GM18858 (cell line): ENCODE results near the gene IL9R.
"Not testable (repeated sequence)": the region's sequence is repeated elsewhere in the genome, so short reads cannot be mapped to it uniquely, and the experiment has no call there.

Experiments
- ATAC-seq: cut with Tn5 transposase; IDR thresholded peaks from one replicate; pipeline ENCODE4 v1.9.1; 2021; ENCODE audit not compliant: unreplicated experiment

The IL9R gene

GRCh38 chrX:155998116-155998515 lies 620 bp downstream of the IL9R start:
- no peak for ATAC-seq

- ATAC-seq, result no peak
Observed at GRCh38 chrX:155998761-155999510, 1.4 kb downstream of the IL9R start.

- not testable (repeated sequence) for ATAC-seq
Observed at GRCh38 chrX:155999751-156000150, 2.3 kb downstream of the IL9R start.

GRCh38 chrX:156000361-156000926 lies 2.9 kb downstream of the IL9R start:
- ATAC-seq, result no peak

- no peak for ATAC-seq
Observed at GRCh38 chrX:156001001-156001666, 3.6 kb downstream of the IL9R start.

- no peak for ATAC-seq
Observed at GRCh38 chrX:156001667-156002021, 4.1 kb downstream of the IL9R start.

GRCh38 chrX:156002507-156002906 lies 5.0 kb downstream of the IL9R start:
- no peak for ATAC-seq

GRCh38 chrX:156003486-156004185 lies 6.1 kb downstream of the IL9R start:
- ATAC-seq, result no peak

GRCh38 chrX:156004256-156004655 lies 6.8 kb downstream of the IL9R start:
- ATAC-seq, result no peak

GRCh38 chrX:156004740-156005139 lies 7.2 kb downstream of the IL9R start:
- no peak for ATAC-seq

- ATAC-seq, result no peak
Observed at GRCh38 chrX:156005144-156005543, 7.6 kb downstream of the IL9R start.

- ATAC-seq, result not testable (repeated sequence)
Observed at GRCh38 chrX:156006468-156006867, 9.0 kb downstream of the IL9R start.

GRCh38 chrX:156008379-156008778 lies 10.9 kb downstream of the IL9R start:
- ATAC-seq, result not testable (repeated sequence)

- no peak for ATAC-seq
Observed at GRCh38 chrX:156008915-156009314, 11.4 kb downstream of the IL9R start.

- not testable (repeated sequence) for ATAC-seq
Observed at GRCh38 chrX:156009691-156010090, 12.2 kb downstream of the IL9R start.

GRCh38 chrX:156013286-156013953 lies 15.9 kb downstream of the IL9R start:
- ATAC-seq, result not testable (repeated sequence)

- not testable (repeated sequence) for ATAC-seq
Observed at GRCh38 chrX:156019846-156020245, 22.4 kb downstream of the IL9R start.

- not testable (repeated sequence) for ATAC-seq
Observed at GRCh38 chrX:156023002-156023401, 25.5 kb downstream of the IL9R start.

GRCh38 chrX:156024949-156025492 lies 27.5 kb downstream of the IL9R start:
- ATAC-seq, result not testable (repeated sequence)

GRCh38 chrX:156028653-156029237 lies 31.2 kb downstream of the IL9R start:
- ATAC-seq, result not testable (repeated sequence)
